ENCODE measurements around the gene IGFN1.

DNA sequence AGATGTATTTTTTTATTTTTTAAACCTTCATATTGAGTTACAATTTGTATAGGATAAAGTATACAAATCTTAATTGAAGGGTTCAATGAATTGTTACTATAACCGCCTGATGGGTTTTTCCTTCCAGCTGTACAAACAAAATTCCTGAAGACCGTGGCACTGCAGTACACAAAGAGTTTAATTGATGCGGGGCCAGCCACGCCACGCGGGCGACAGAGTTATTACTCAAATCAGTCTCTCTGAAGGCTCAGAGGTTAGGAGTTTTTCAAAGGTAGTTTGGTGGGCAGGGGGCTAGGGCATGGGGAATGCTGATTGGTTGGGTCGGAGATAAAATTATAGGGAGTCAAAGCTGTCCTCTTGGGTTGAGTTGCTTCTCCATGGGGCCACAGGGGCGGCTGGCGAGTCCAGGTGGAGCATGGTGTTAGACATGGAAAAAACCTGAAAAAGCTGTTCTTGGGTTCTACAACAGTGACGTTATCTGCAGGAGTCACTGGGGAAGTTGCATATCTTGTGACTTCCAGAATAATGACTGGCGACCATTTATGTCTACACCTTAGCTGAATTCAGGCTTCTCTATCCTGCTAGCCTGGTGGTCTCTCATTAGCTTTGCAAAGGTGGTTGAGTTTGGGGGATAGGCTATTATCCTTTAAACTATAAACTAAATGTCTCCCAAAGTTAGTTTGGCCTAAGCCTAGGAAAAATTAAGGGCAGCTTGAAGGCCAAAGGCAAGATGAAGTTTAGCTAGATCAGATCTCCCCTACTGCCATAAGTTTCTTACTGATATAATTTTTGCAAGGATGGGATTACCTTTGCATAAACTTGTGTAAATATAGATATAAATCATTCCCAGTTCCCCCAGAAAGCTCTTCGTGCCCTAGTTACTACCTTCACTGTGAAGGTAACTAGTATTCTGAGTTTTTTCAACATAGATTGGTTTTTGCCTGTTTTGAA, 23.3 kb upstream of the IGFN1 start:
- no peak for TF ChIP-seq POLR2AphosphoS5 (IDR thresholded peaks at IDR 0.05; ENCODE audit: low read depth, low read length)
- no peak for TF ChIP-seq TAF1 (IDR thresholded peaks at IDR 0.05; ENCODE audit: borderline replicate concordance, low read depth, low read length)
- no peak for TF ChIP-seq POLR2A (IDR thresholded peaks at IDR 0.05; ENCODE audit: low read depth, low read length)
